HepG2 (cell line): ENCODE data around the gene MAP3K2. TPM values are rescaled to one million over a fixed set of nuclear protein-coding genes. Genes with fewer than 3 reads are reported as not detected.

Experiments used
- ARID4A ChIP-seq: sonication (generic); formaldehyde crosslinking; IDR thresholded peaks from 2 replicates; pipeline ENCODE4 v1.5.0; 2020; ENCODE audit warnings: mild to moderate bottlenecking, missing genetic modification reagents, borderline replicate concordance
- CENPT ChIP-seq: sonication (generic); formaldehyde crosslinking; IDR thresholded peaks from 2 replicates; pipeline ENCODE4 v1.8.0; 2022; ENCODE audit warnings: low read depth, mild to moderate bottlenecking, moderate library complexity, missing genetic modification reagents
- DZIP1 ChIP-seq: sonication (generic); formaldehyde crosslinking; IDR thresholded peaks from 2 replicates; pipeline ENCODE4 v1.5.0; 2020; ENCODE audit warnings: mild to moderate bottlenecking, missing genetic modification reagents
- ETV6 ChIP-seq: sonication (generic); formaldehyde crosslinking; conservative IDR thresholded peaks from 2 replicates; pipeline ENCODE4 v1.4.0; 2020; ENCODE audit warnings: missing genetic modification reagents
- FOXK2 ChIP-seq: fragments of 450-650 bp; IDR thresholded peaks from 2 replicates; pipeline ENCODE4 v1.6.1; 2016
- MED8 ChIP-seq: sonication (generic); formaldehyde crosslinking; IDR thresholded peaks from 2 replicates; pipeline ENCODE4 v1.8.1; 2023; ENCODE audit warnings: mild to moderate bottlenecking, missing genetic modification reagents; ENCODE audit not compliant: insufficient replicate concordance
- NFYB ChIP-seq: sonication (generic); formaldehyde crosslinking; IDR thresholded peaks from 2 replicates; pipeline ENCODE4 v1.4.0; 2020; ENCODE audit warnings: missing genetic modification reagents
- SALL2 ChIP-seq: sonication (generic); formaldehyde crosslinking; IDR thresholded peaks from 2 replicates; pipeline ENCODE4 v1.8.1; 2023; ENCODE audit warnings: mild to moderate bottlenecking, missing genetic modification reagents, inconsistent platforms
- SMARCC2 ChIP-seq: fragments of 450-650 bp; IDR thresholded peaks from 2 replicates; pipeline ENCODE4 v1.6.1; 2017; ENCODE audit warnings: antibody characterized with exemption, mild to moderate bottlenecking
- SOX6 ChIP-seq, 2 experiments: fragments of 450-650 bp in 1 of 2; sonication (generic) in 1 of 2; formaldehyde crosslinking in 1 of 2; IDR thresholded peaks; 2 replicates each; pipeline versions ENCODE4 v1.4.0 to v1.6.1; 2017 to 2020; ENCODE audit warnings: antibody characterized with exemption in 1 of 2, mild to moderate bottlenecking in 1 of 2, missing genetic modification reagents in 1 of 2
- SP5 ChIP-seq: IDR thresholded peaks from 2 replicates; pipeline ENCODE4 v1.6.1; 2016; ENCODE audit warnings: low read depth, borderline replicate concordance
- ZEB1 ChIP-seq: IDR thresholded peaks from 2 replicates; pipeline ENCODE4 v1.6.1; 2012; ENCODE audit warnings: mild to moderate bottlenecking, low read depth, inconsistent platforms; ENCODE audit not compliant: insufficient replicate concordance
- ZNF160 ChIP-seq: sonication (generic); formaldehyde crosslinking; IDR thresholded peaks from 2 replicates; pipeline ENCODE4 v1.8.0; 2022; ENCODE audit warnings: mild to moderate bottlenecking, inconsistent platforms, missing genetic modification reagents
- ZNF260 ChIP-seq: sonication (generic); formaldehyde crosslinking; IDR thresholded peaks from 2 replicates; pipeline ENCODE4 v1.4.0; 2020; ENCODE audit warnings: missing genetic modification reagents, low read depth, mild to moderate bottlenecking, borderline replicate concordance
- ZNF33A ChIP-seq: sonication (generic); formaldehyde crosslinking; IDR thresholded peaks from 2 replicates; pipeline ENCODE4 v1.5.1; 2020; ENCODE audit warnings: missing genetic modification reagents, mild to moderate bottlenecking, moderate library complexity, borderline replicate concordance
- ZNF75D ChIP-seq: sonication (generic); formaldehyde crosslinking; IDR thresholded peaks from 2 replicates; pipeline ENCODE4 v1.8.1; 2023; ENCODE audit warnings: missing genetic modification reagents, mild to moderate bottlenecking, borderline replicate concordance
- polyA plus RNA-seq, 8 experiments: library from polyadenylated mRNA; depleted of rRNA in 3 of 8; stranded (reverse) in 7 of 8; unstranded in 1 of 8; fragments of >200 nt; fragmentation: Illumina TruSeq in 4 of 8; extraction: Trizol in 4 of 8; gene quantifications; 2 replicates each; pipeline versions ENCODE4 v1.2.1 to v1.2.3, GENCODE V29; 2011 to 2016; ENCODE audit warnings: low read depth in 4 of 8, missing spikeins in 1 of 8, mixed read lengths in 1 of 8; ENCODE audit not compliant: insufficient read depth in 1 of 8
- total RNA-seq, 5 experiments: library from RNA; depleted of rRNA; stranded (reverse); fragments of >200 nt; fragmentation: Illumina TruSeq; extraction: Trizol; gene quantifications; 2 replicates each; pipeline ENCODE4 v1.2.3, GENCODE V29; 2016; ENCODE audit warnings: low read depth in 1 of 5
- TF ChIP-seq, protein P1 (sequence below): sonication (generic); formaldehyde crosslinking; conservative IDR thresholded peaks from 2 replicates; pipeline ENCODE4 v1.5.0; 2020; ENCODE audit warnings: missing genetic modification reagents
- TF ChIP-seq, protein P2 (sequence below): sonication (generic); formaldehyde crosslinking; IDR thresholded peaks from 2 replicates; pipeline ENCODE4 v1.5.1; 2020; ENCODE audit warnings: missing genetic modification reagents, mild to moderate bottlenecking, borderline replicate concordance
- TF ChIP-seq, protein P3 (sequence below): sonication (generic); formaldehyde crosslinking; IDR thresholded peaks from 2 replicates; pipeline ENCODE4 v1.5.0; 2020; ENCODE audit warnings: mild to moderate bottlenecking, low read depth, missing genetic modification reagents, borderline replicate concordance

Gene MAP3K2
- total and polyA plus RNA-seq, 2 of the 13 experiments (the other 11 are each of a cell fraction or from before 2014, with no cell fraction given), result 12.2 to 37.2 TPM

- TF ChIP-seq, protein P1, sequence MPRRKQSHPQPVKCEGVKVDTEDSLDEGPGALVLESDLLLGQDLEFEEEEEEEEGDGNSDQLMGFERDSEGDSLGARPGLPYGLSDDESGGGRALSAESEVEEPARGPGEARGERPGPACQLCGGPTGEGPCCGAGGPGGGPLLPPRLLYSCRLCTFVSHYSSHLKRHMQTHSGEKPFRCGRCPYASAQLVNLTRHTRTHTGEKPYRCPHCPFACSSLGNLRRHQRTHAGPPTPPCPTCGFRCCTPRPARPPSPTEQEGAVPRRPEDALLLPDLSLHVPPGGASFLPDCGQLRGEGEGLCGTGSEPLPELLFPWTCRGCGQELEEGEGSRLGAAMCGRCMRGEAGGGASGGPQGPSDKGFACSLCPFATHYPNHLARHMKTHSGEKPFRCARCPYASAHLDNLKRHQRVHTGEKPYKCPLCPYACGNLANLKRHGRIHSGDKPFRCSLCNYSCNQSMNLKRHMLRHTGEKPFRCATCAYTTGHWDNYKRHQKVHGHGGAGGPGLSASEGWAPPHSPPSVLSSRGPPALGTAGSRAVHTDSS (CRISPR knock-in tag), result no peak
- TF ChIP-seq ZNF260 (CRISPR knock-in tag) (no peak), CENPT (CRISPR knock-in tag) (no peak), SP5 (CRISPR knock-in tag) (0 out of 2 replicates have a peak, but pooled peaks have one; percentile 15), ZNF160 (CRISPR knock-in tag) (peak; percentile 97), ETV6 (CRISPR knock-in tag) (peak; percentile 96), NFYB (CRISPR knock-in tag) (peak; percentile 34; the same call in 1 of the 2 replicates), SALL2 (CRISPR knock-in tag) (no peak), SMARCC2 (no peak), ARID4A (CRISPR knock-in tag) (peak; percentile 99), SOX6 (IDR thresholded peaks at IDR 0.05) (no peak), SOX6 (CRISPR knock-in tag; IDR thresholded peaks at IDR 0.05) (peak; percentile 75; the same call in 1 of the 2 replicates), FOXK2 (no peak), DZIP1 (CRISPR knock-in tag) (peak; percentile 0; the same call in 1 of the 2 replicates), ZEB1 (no peak), ZNF75D (no peak), ZNF33A (no peak; the same call in 1 of the 2 replicates), MED8 (CRISPR knock-in tag) (peak; percentile 79)
- TF ChIP-seq, protein P2, sequence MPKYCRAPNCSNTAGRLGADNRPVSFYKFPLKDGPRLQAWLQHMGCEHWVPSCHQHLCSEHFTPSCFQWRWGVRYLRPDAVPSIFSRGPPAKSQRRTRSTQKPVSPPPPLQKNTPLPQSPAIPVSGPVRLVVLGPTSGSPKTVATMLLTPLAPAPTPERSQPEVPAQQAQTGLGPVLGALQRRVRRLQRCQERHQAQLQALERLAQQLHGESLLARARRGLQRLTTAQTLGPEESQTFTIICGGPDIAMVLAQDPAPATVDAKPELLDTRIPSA (CRISPR knock-in tag), result no peak
- TF ChIP-seq, protein P3, sequence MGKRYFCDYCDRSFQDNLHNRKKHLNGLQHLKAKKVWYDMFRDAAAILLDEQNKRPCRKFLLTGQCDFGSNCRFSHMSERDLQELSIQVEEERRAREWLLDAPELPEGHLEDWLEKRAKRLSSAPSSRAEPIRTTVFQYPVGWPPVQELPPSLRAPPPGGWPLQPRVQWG, result no peak
Observed at GRCh38 chr2:127293748-127294562, 93.8 kb downstream of the MAP3K2 start, which contains the start of gene ERCC3 (continued).
